H7 (cell line): ENCODE results near the gene PELI3. TPM values are rescaled to one million over a fixed set of nuclear protein-coding genes. Genes with fewer than 3 reads are reported as not detected.
"Not testable (repeated sequence)": the region's sequence is repeated elsewhere in the genome, so short reads cannot be mapped to it uniquely, and the experiment has no call there.

Source experiments
- DNase-seq: peaks from one replicate; pipeline ENCODE4 v3.0.0; 2012
- H3K27me3 ChIP-seq: 2 replicates; pipeline ENCODE4 v1.6.0; 2011; ENCODE audit warnings: mild to moderate bottlenecking, low read length; ENCODE audit not compliant: control insufficient read depth, insufficient read depth
- H3K36me3 ChIP-seq: replicated peaks from 2 replicates; pipeline ENCODE4 v1.5.1; 2011; ENCODE audit warnings: low read length; ENCODE audit not compliant: control insufficient read depth, insufficient read depth
- H3K4me3 ChIP-seq: 2 replicates; pipeline ENCODE4 v1.5.1; 2011; ENCODE audit warnings: low read depth, mild to moderate bottlenecking, control low read depth, low read length, moderate library complexity; ENCODE audit not compliant: insufficient read depth
- total RNA-seq: library from RNA; depleted of rRNA; stranded (reverse); fragments of >200 nt; shearing (Covaris generic); gene quantifications from 2 replicates; pipeline ENCODE4 v1.2.3, GENCODE V29; 2014

PELI3 gene
- total RNA-seq, 1 experiment from 2014 or later = 9.5 TPM

- no peaks in the 10 kb centered on the region; the same call in 1 of the 2 replicates for H3K27me3 ChIP-seq
- H3K4me3 ChIP-seq = no peak overlapping the region
- no peak for DNase-seq
- no peaks in the 10 kb centered on the region for H3K36me3 ChIP-seq
Observed at GRCh38 chr11:66462010-66462409, 4.7 kb upstream of the PELI3 start.

GRCh38 chr11:66462911-66463310 is 3.8 kb upstream of the PELI3 start:
- H3K4me3 ChIP-seq = no peak overlapping the region
- peaks cover 3% of the 10 kb centered on the region; the same call in 1 of the 2 replicates for H3K27me3 ChIP-seq
- no peak for DNase-seq
- H3K36me3 ChIP-seq = no peaks in the 10 kb centered on the region

- H3K4me3 ChIP-seq, DNase-seq, H3K36me3 ChIP-seq, H3K27me3 ChIP-seq: not testable (repeated sequence)
Observed at GRCh38 chr11:66464116-66464515, 2.6 kb upstream of the PELI3 start.

- Histone ChIP-seq H3K36me3 (no peaks in the 10 kb centered on the region), H3K4me3 (no peak overlapping the region), H3K27me3 (peaks cover 3% of the 10 kb centered on the region; the same call in 1 of the 2 replicates)
- no peak for DNase-seq
Observed at GRCh38 chr11:66464916-66465315, 1.8 kb upstream of the PELI3 start.

- H3K27me3 ChIP-seq = peaks cover 3% of the 10 kb centered on the region; the same call in 1 of the 2 replicates
- peak overlapping the region; percentile 61 for H3K4me3 ChIP-seq
- H3K36me3 ChIP-seq = no peaks in the 10 kb centered on the region
- peak; percentile 42 for DNase-seq
Observed at GRCh38 chr11:66465373-66466224, 1.1 kb upstream of the PELI3 start.

GRCh38 chr11:66467034-66467659 is 442 bp downstream of the PELI3 start:
- no peak for DNase-seq
- peaks cover 3% of the 10 kb centered on the region; the same call in 1 of the 2 replicates for H3K27me3 ChIP-seq
- no peaks in the 10 kb centered on the region; the same call in 1 of the 2 replicates for H3K36me3 ChIP-seq
- peak overlapping the region; percentile 61 for H3K4me3 ChIP-seq

GRCh38 chr11:66467756-66468155 is 1.1 kb downstream of the PELI3 start:
- Histone ChIP-seq H3K27me3 (peaks cover 3% of the 10 kb centered on the region; the same call in 1 of the 2 replicates), H3K4me3 (peak overlapping the region; percentile 61), H3K36me3 (no peaks in the 10 kb centered on the region; the same call in 1 of the 2 replicates)
- DNase-seq = peak; percentile 64

GRCh38 chr11:66468691-66469090 is 2.0 kb downstream of the PELI3 start:
- Histone ChIP-seq H3K36me3 (peaks cover 1% of the 10 kb centered on the region; the same call in 1 of the 2 replicates), H3K4me3 (no peak overlapping the region)
- no peak for DNase-seq

GRCh38 chr11:66469441-66469840 is 2.7 kb downstream of the PELI3 start:
- Histone ChIP-seq H3K36me3 (peaks cover 4% of the 10 kb centered on the region), H3K27me3 (peaks cover 3% of the 10 kb centered on the region; the same call in 1 of the 2 replicates), H3K4me3 (no peak overlapping the region)
- DNase-seq = no peak

More at GRCh38 chr11:66468691-66469090, 2.0 kb downstream of the PELI3 start:
- H3K27me3 ChIP-seq = peaks cover 3% of the 10 kb centered on the region; the same call in 1 of the 2 replicates

GRCh38 chr11:66470015-66470414 is 3.3 kb downstream of the PELI3 start:
- no peak overlapping the region for H3K4me3 ChIP-seq
- DNase-seq = peak; percentile 51

GRCh38 chr11:66471142-66471541 is 4.4 kb downstream of the PELI3 start:
- peaks cover 3% of the 10 kb centered on the region; the same call in 1 of the 2 replicates for H3K27me3 ChIP-seq
- peaks cover 4% of the 10 kb centered on the region for H3K36me3 ChIP-seq
- no peak for DNase-seq
- H3K4me3 ChIP-seq = no peak overlapping the region

More at GRCh38 chr11:66470015-66470414, 3.3 kb downstream of the PELI3 start:
- peaks cover 3% of the 10 kb centered on the region; the same call in 1 of the 2 replicates for H3K27me3 ChIP-seq
- peaks cover 4% of the 10 kb centered on the region for H3K36me3 ChIP-seq

- Histone ChIP-seq H3K36me3 (peaks cover 4% of the 10 kb centered on the region), H3K4me3 (no peak overlapping the region), H3K27me3 (peaks cover 3% of the 10 kb centered on the region; the same call in 1 of the 2 replicates)
- DNase-seq = no peak
Observed at GRCh38 chr11:66472054-66472453, 5.3 kb downstream of the PELI3 start.

GRCh38 chr11:66473167-66473566 is 6.5 kb downstream of the PELI3 start:
- no peaks in the 10 kb centered on the region for H3K27me3 ChIP-seq

GRCh38 chr11:66473608-66474515 is 7.2 kb downstream of the PELI3 start:
- Histone ChIP-seq H3K27me3 (no peaks in the 10 kb centered on the region), H3K36me3 (peaks cover 4% of the 10 kb centered on the region), H3K4me3 (no peak overlapping the region)
- peak; percentile 24 for DNase-seq

More at GRCh38 chr11:66473167-66473566, 6.5 kb downstream of the PELI3 start:
- DNase-seq = no peak
- Histone ChIP-seq H3K4me3 (no peak overlapping the region), H3K36me3 (peaks cover 4% of the 10 kb centered on the region)
